Activated T-cell treated with anti-CD3 and anti-CD28 coated beads for 24 hours (primary cell): Measurements from ENCODE around the gene STIP1.
A peak's percentile ranks its signal among the peaks of the same experiment; 100 is the strongest.

Experiments
- DNase-seq: peaks from one replicate; pipeline ENCODE4 v3.0.0-alpha.2; 2020; ENCODE audit warnings: low read depth

The STIP1 gene

GRCh38 chr11:64185693-64186491, at the start of gene STIP1:
Gene STIP1, plus strand, starts transcription at chr11:64186171. Its CDS starts 91 bp downstream, at chr11:64186262.
- DNase-seq: peak; percentile 98

DNA sequence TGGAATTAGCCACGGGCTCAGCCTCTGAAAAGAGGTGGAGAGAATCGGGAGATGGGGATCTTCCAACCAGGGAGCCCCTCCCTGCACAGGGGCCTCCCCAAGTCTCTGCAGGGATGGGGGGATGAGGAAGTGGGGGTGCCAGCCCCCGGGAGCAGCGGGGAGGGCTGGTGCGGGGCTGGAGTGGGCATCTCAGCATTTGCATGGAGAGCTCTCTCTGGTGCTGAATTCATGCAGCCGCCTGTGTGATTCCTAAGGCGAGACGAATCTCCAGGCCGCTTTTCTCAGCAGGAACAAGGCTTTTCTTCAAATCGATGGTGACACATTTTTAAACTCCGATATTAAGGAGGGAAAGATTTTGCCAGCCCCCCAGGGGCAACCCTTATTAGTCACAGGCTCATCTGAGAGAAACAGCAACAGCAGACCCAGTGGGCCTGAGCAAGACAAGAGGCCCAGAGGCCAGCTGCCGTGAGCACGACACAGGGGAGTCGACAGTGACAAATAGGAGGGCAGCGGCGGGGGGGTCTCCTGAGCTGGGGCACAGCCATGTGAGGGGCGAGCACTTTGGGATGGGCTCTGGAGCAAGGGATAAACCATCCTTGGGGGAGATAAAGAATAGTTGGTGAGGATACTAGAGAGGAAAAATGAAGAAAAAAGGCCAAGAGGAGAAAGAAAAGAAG, 49.1 kb upstream of the STIP1 start:
- no peak for DNase-seq

- no peak for DNase-seq
These were observed 47.6 kb upstream of the STIP1 start for GRCh38 chr11:64138398-64138797.

DNA sequence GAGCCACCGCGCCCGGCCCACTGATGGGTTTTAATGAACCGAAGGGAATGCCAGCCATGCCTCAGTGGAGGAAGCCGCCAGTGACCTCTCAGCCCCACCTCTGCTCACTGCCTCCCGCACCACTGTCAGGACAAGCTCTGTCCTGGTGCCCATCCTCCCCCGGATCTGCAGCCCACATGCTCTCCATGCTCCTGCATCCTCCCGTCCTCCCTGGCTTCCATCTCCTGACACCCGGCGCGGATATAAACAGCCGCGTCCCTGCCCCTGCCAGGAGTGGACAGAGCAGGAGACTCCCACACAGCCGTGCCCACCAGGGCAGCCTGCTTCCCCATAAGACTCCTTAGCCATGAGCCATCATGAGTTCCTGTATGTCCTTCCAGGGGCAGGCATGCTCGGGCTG, 46.9 kb upstream of the STIP1 start:
- DNase-seq: no peak

- DNase-seq: no peak
These were observed 45.9 kb upstream of the STIP1 start for GRCh38 chr11:64140082-64140481.

DNA sequence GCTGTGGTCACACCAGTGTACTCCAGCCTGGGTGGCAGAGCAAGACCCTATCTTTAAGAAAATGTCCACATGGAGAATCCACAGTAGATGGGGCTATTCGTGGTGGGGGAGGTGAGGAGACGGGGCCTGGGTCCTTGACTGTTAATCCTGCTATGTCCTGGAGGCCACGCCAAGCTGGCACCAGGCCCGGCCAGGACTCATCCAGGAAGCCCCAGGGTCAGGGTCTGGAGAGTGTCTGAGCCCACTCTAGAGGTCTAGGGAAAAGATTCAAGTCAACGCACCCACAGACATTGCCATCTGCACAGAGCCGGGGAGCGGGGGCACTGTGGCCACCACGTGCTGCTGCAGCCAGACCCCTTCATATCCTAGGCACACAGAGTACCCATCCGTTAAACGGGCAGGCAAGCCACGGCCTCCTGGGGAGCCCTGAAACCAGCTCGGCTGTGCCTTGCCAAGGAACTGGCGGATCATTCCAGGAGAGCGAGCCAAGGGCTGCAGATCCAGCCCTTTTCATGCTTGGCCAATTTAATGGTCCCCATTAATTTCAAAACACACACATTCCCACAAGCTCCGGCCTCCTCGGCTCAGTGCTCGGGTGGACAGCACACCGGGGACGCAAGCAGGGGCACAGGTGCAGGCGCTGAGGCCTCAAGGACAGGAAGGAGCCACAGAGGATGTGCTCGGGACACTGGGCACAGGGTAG, 44.7 kb upstream of the STIP1 start:
- DNase-seq: no peak

DNA sequence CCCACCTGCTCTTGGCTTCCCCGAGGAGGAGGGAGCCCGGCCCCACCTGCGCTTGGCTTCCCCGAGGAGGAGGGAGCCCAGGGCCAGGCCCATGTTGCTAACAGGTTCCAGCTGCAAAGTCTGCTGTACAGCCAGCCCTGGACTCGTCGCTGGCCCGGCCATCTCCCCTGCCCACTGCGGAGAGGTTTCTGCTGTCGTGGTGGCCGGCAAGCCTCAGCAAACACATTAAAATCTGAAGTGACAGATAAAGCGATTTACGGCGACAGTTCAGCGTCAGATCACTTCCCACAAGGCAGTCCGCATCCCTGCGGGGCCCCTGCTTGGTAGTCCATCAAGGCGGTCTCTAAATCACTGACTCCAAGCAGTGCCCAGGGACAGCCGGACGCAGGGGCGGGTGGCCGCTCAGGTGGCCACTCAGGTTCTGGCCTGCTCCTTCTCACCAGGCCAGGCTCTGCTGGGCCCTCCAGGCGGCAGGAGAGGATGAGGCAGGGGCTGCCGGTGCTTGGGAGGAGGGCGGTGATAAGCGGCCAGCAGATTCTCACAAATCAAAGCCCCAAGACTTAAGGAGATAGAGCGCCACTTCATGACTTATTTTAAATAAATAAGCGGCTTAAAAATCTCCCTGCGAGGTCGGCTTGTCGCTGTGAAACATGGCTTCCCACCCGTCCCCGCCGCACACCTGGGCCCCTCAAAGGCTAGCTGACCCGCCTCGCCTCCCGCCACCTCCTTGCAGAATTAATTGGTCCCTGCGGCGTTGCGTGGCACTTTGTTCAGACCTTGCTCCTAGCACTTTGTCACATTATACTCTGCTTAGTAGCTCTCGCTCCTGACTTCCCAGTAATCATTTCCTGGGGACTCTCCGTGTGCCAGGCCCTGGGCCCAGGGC, 41.1 kb upstream of the STIP1 start:
- DNase-seq: no peak

DNA sequence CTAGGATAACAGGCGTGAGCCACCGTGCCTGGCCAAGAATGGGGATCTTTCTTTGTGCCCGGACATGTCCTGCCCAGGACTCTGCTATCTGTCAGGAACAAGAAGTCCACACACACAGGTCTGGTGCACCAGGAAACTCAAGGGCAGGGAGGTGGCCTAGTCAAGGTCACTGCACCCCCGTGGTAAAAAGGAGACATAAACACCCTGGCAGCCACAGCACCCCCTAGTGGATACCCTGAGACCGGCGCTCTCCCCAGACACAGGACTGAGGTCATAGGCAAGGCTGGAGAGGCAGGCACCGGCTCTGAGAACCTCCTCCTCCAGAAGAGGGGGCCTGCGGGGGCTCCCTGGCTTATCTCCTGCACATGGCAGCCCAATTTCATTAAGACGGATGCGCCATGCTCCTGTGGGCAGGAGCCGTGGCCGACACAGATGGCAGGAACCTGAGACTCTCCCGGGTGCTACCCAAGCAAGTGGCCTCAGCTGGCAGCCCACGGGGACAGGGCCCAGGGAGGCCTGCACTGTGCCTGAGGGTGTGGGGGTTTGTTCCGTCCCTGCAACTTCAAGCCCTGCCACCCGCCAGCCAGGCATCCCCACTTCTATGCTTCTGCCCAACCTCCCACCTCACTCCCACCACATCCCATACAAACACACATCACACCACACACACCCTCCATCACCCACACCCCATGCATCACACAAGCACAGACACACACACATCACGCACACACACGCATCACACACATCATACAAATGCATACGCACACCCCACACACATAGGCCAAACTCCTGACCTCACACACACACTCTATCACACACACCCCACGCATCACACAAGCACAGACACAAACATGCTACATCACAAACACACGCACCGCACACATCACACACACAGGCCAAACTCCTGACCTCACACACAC, 39.7 kb upstream of the STIP1 start:
- peak; percentile 41 for DNase-seq

- DNase-seq: peak; percentile 56
These were observed 37.6 kb upstream of the STIP1 start for GRCh38 chr11:64148226-64148916.

GRCh38 chr11:64148917-64149617, 36.9 kb upstream of the STIP1 start:
- no peak for DNase-seq

DNA sequence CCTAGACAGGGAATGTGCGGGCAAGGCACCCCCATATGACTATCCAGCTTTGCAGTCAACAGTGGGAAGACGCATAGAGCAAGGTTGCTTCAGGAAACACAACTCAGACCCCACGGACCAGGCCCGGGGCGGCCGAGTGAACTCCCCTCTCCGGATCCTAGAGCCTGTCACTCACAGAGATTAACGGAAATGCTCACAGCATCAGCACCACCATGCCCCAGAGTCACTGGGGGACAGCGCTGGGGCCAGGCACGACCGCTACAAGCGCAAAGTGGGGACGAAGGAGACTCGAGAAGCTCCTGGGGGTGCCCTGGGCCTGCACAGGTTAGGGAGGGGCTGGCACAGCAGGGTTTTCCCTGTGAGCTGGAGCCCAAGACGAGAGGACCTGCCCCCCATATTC, 35.9 kb upstream of the STIP1 start:
- no peak for DNase-seq

- DNase-seq: no peak
These were observed 35.3 kb upstream of the STIP1 start for GRCh38 chr11:64150481-64151239.

DNA sequence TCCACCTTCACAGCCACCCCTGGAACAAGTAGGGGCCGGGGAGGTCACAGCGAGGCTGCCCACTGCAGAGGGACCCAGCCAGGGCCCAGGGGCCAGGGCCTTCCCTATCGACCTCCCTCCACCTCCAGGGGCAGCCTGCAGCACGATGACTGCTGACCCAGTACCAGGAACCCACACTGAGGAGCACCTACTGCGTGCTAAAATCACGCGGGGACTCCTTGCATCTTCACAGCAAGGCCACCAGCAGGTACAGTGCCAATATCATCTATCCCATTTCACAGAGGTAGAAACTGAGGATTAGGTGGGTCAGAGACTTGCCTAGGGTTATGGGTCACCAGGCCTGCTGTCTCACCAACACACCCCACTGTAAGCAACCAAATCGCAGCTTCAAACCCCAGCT, 34.6 kb upstream of the STIP1 start:
- no peak for DNase-seq

- DNase-seq: peak; percentile 61
These were observed 32.9 kb upstream of the STIP1 start for GRCh38 chr11:64152841-64153691.

GRCh38 chr11:64153812-64154211, 32.2 kb upstream of the STIP1 start:
- DNase-seq: no peak

- no peak for DNase-seq
These were observed 29.5 kb upstream of the STIP1 start for GRCh38 chr11:64156235-64157011.
